G401 (cell line): ENCODE measurements around the gene SDK1. TPM values are rescaled to one million over a fixed set of nuclear protein-coding genes. Genes with fewer than 3 reads are reported as not detected.

Source experiments
- DNase-seq: peaks from one replicate; pipeline ENCODE4 v3.0.0-alpha.2; 2015; ENCODE audit warnings: low spot score
- in situ Hi-C: cut with HindIII; loops from 2 replicates; pipeline ENCODE4 v1.10.0; 2016; ENCODE audit warnings: low sequenced_read_pairs, mixed read lengths
- total RNA-seq: library from RNA; depleted of rRNA; stranded (reverse); fragments of >200 nt; shearing (Covaris generic); gene quantifications from 2 replicates; pipeline ENCODE4 v1.2.3, GENCODE V29; 2014

Gene SDK1
- total RNA-seq, 1 experiment from 2014 or later = not detected

DNA sequence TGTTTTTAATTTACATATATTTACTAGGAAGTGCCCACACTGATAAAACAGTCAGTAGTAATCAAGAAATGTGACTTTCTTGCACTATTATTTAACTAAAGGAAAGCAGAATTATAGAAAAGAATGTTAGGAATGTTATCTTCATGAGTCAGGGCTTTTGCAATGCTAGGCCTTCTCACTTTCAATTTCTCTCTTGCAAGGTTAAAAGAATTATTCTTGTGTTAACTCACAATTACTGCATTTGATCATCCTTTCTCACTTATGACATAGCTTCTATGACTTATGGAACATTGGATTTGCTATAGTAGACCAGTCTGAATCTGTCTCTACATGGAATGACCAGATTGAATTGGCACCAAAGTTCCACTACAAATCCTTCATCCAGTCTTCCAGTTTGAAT is 192.4 kb downstream of the SDK1 start:
- no peak for DNase-seq
- in situ Hi-C loops = no loop called here

DNA sequence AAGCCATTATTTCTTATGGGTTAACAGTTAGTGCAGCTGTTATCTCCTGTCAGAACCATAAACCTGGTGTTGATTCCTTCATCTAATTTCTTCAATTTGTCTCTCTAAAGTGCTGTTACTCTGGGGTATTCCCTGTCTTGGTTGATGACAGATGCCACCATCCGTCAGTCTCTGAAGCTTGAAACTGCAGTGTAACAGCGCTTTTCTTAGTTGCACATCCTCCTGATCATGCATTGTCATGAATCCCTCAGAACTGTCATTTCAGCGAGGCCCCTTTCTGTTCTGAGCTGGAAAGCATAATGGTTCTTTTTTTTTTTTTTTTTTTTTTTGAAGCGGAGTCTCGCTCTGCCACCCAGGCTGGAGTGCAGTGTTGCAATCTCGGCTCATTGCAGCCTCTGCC is 193.9 kb downstream of the SDK1 start:
- in situ Hi-C loops = no loop called here
- no peak for DNase-seq

DNA sequence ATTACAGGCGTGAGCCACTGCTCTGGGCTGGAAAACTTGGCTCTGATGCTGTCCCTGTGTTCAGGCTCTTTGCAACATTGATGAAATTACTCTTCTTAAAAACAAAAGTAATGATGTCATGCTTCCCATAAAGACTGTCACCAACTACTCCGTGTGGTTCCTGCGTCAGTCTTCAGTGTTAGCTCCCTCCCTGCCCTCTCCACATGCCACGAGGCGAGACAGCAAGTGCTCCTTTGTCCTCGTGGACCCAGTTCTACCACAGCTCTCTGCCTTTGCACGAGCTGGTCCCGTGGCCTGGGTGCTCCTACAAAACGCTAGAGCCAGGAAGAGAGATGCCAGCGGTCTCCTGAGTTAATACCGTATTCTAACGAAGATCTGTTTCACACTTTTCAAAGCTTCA is 194.5 kb downstream of the SDK1 start:
- in situ Hi-C loops = no loop called here

DNA sequence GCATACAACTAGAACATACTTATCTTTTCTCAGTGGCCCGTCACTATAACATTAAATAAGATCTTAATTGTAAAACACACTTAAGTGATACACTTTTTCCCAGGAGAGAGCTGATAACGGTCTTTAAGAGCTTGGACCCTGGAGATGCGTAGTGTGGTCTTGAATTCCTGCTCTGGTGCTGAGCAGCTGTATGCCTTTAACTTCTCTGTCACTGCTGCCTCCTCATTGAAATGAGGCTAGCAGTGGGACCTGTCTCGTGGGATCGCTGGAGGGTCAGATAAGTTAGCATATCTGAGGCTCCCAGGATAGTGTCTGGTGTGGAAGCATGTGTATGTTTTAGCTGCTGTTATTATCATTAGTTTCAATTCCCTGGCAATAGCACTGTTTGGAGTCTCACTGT is 194.9 kb downstream of the SDK1 start:
- DNase-seq = no peak
- in situ Hi-C loops = no loop called here

More for the DNA sequence above, 194.5 kb downstream of the SDK1 start:
- no peak for DNase-seq

DNA sequence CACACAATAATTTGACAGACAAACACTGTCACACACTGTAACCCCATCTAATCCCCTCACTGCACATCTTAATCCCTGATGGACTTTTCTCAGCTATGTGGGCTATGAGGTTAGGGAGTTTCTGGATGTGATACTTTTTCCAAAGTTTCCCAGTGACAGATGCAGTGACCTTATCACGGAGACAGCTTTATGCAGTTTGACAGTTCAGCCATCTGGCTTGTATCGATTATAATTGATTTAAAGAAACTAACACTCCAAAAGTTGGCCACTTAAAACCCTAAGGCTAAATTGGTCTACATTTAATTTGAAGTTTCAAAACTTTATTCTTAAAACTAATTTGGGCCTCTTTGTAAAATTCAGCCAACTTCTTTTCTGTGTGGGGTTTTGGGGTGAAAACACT is 196.7 kb downstream of the SDK1 start:
- no peak for DNase-seq
- in situ Hi-C loops = no loop called here

DNA sequence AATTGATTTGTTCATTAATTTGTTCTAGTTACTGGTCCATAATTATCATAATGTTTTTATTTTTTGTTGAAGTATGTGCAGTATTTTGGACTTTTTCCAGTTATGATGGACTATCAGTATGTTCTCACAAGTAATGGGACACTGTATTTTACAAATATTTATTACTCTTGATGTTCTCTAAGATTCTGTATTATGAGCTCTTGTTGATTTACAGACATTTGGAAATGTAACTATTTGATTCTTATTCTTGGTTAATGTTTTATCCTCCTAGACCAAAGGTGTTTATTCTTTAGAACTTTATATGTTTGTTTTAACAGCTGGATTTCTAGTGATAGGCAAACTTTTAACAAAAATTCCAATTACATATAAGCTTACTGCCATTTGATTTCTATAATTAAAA is 200.6 kb downstream of the SDK1 start:
- in situ Hi-C loops = no loop called here

DNA sequence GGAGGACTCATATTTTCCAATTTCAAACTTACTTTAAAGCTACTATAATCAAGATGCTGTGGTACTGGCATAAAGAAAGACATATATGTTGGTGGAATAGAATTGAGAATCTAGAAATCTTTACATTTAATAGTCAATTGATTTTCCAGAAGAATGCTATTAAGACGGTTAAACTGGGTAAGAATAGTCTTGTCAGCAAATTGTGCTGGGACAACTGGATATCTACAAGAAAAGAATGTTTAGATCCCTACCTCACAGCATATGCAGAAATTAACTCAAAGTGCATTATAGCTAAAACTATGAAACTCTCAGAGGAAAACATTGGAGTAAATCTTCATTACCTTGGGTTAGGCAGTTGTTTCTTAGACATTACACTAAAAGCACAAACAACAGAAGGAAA is 203.3 kb downstream of the SDK1 start:
- in situ Hi-C loops = no loop called here
- DNase-seq = no peak

More for the DNA sequence above, 200.6 kb downstream of the SDK1 start:
- DNase-seq = no peak

DNA sequence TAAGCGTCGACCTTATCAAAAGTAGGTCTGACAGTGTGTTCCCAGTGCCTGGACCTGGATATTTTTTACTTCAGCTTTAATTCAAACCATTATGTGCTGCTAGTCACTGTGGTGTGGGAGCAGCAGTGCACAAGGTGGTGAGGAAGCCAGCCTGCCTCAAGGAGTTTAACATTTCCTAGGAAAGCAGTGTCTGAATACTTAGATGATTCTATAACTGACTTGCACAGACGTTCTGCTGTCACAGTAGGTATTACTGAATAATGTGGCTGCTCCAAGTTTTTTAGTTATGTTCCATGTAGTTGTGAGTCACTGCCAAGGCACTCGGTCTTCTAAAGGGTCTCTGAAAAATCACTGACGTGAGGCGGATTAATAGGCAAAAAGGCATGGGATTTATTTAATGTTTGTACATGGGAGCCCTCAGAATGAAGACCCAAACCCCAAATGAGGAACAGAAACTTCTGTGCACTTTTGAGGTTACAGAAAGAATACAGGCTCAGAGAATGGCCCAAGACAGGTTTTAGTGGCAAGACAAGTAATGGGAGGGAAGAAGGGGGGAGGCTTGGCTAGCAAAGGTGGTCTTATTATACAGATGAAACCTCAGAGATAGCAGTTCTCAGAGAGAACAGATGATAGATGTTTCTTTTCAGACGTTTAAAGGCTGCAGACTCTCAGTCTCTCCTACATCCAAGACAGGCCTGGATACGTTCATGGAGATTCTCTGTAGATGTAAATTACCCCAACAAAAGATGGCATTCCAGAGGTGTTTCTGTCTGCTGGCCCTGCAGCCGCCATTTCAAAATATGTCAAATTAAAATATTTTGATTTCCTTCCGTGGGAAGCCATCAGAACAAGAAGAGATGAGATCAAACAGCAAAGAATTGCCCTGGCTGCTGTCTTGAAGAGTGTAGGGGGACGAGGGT is 209.3 kb downstream of the SDK1 start:
- no peak for DNase-seq
- in situ Hi-C loops = no loop called here

DNA sequence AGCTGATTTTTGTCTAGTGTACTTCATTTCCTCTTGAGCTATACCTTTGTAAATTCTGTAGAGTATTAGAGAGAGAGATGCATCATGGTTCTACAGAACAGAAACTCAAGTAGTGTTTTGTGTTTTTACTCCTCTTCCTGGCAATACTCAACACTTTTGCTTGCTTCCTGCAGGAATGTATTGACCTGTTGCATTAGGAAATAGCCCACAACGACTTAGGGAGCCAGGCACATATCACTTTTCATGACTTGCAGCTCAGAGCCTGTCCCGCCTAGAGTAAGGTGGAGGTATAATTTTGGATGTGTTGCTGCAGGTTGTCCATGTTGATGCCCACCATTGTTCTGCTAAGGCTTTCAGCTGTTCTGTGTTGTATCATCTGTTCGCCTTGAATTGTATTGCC is 216.3 kb downstream of the SDK1 start:
- in situ Hi-C loops = no loop called here
- DNase-seq = no peak

DNA sequence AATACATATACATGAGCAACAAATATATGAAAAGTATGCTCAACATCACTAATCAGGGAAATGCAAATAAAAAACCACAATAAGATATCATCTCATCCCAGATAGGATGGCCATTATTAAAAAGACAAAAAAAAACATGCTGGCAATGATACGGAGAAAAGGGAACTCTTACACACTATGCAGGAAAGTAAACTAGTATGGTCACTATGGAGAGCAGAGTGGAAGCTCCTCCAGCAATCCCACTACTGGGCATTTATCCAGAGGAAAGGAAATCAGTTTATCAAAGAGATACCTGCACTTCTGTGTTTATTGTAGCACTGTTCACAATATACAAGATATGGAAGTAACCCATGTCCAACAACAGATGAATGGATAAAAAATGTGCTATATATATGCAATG is 217.5 kb downstream of the SDK1 start:
- DNase-seq = no peak
- in situ Hi-C loops = no loop called here

DNA sequence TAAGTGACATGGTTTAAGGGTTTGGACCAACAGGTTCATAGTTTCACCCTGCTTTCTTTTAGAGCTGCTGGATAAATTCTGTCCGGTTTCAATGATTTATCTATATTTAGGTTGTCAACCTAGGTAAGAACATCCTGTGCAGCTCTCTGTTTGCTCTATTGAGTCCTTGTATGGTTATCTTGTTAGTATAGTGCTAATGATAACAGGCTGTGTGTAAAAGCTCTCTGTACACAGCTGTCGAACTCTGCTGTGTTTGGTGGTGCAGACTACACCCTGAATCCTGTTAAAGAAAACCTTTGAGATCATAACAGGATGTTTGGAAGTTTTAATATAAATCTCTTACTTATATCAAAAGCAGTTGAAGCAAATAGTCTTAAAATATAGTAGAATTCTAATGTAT is 219.2 kb downstream of the SDK1 start:
- no peak for DNase-seq
- in situ Hi-C loops = no loop called here

DNA sequence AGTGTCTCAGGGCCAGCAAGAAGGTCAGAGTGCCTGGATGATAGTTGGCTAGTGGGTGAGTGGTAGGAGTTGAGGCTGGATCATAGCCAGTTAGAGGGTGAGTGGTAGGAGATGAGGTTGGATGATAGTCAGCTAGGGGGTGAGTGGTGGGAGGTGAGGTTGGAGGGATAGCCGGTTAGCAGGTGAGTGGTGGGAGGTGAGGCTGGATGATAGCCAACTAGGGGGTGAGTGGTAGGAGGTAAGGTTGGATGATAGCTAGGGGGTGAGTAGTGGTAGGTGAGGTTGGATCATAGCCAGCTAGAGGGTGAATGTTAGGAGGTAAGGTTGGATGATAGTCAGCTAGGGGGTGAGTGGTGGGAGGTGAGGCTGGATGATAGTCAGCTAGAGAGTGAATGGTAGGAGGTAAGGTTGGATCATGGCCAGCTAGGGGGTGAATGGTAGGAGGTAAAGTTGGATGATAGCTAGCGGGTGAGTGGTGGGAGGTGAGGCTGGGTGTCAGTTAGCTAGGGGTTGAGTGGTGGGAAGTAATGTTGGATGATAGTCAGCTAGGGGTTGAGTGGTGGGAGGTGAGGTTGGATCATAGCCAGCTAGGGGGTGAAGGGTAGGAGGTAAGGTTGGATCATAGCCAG is 226.6 kb downstream of the SDK1 start:
- no peak for DNase-seq
- in situ Hi-C loops = no loop called here

DNA sequence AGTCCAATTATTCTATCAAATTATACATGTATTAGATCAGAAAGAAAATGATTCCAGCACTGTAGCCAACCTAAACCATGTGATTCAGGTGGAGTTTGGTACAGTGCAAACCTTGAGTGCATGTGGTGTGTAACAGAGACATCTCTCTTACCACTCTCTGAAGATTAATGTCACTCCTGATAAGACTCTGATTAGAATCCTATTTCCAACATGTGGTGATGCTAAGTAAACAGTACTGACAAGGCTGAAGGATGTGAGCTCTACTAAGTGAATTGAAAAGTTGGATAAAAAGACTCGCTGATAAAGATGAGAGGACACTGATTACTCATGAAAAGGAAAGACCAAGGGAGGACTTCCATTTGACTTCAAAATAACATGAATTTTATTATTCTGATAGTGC is 232.0 kb downstream of the SDK1 start:
- no peak for DNase-seq
- in situ Hi-C loops = no loop called here

DNA sequence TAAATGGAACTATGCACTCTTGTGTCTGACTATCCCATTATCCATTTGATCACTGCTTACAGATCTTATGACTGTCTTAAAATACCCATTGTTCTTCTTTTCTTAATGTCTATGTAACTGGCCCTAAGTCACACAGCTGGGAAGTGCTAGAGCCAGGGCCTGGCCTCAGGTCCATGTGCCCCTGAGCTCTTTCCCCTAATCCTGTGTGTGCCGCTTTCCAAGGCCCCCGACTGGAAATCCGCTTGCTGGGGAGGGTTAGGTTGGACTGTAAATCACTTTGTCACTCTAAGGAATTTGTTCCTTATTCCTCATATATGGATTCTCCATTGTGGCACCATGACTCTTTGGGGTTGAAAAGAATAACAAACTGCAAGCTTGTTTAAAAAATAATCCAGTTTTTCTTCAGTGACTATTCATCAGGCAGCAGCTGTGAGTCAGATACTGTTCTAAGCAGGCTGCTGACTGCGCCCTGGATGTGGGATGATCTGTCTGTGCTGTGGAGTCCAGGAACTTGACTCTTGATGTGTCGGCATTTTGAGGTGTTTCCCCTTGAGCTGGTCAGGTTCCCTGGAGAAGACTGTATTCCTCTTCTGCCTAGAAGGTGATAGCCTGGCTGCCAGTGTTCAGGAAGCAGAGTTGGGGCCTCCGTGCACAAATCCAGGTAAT is 236.3 kb downstream of the SDK1 start:
- in situ Hi-C loops = no loop called here
- no peak for DNase-seq

DNA sequence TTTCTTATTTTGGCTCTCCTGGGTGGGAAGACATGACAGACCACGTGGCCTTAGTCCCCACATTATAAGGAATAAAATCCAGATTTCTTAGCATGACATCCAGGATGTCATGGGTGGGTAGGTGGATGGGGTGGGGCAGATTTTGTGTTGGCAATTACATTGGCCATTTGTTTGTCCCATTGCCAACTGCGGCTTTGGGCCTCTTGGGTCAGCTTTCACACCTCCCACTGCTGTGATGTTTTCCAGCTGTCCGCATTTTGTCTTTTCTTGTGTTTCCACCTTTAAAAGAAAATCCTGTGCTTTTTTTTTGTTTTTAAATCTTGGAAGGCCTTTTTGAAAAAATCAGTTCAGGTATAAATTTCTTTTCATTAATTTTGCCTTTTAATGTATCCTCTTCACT is 237.0 kb downstream of the SDK1 start:
- in situ Hi-C loops = no loop called here
- no peak for DNase-seq

DNA sequence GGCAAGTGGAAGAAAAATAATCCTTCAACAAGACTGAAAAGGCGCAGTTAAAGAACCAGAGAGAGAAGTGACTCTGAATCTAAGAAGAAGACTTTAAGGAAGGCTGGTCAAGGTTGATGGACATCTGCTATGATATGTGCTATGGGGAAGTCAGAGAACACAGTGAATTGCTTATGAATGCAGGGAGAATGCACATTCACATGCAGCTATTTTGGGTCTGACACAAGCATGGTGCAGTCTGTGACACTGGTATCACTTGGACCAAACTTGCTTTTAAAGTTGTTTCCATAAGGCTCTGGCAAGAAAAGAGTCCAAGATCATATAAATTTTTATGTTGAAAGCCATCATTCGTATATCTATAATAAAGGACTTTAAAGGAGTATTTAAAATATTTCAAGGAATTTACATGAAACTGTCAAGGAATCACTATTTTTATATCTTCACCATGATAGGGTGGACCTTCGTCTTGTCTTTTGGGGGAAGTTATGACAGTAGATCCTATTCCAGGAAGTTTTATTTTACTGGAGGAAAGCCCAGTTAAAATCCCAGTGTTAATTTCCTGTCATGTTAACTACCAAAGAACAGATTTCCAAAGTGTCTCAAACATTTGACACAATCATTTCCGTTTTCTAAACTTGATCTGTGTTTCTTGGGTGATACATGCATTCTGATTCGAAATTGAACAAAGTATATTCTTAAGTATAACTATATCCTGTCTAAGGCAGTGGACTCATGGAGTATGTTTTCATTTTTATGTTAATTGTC is 239.6 kb downstream of the SDK1 start:
- in situ Hi-C loops = no loop called here

DNA sequence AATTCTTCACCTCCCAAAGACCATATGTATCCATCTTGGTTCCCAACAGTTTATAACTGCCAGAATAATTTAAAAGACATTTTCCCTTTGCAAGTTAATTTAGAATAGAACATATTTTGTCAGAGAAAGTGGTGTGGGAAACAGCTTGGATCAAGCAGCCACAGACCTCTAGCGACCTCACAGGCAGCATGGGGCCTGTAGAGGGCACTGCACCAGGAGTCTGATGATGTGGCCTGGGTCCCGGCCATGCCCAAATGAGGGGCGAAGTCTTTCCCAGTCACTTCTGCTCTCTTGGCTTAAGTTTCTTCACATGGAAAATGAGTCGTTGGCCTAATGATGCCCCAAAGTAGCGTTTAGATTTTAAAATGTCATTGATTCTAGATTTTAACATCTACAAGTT is 243.2 kb downstream of the SDK1 start:
- in situ Hi-C loops = no loop called here
- no peak for DNase-seq

More for the DNA sequence above, 239.6 kb downstream of the SDK1 start:
- DNase-seq = no peak

DNA sequence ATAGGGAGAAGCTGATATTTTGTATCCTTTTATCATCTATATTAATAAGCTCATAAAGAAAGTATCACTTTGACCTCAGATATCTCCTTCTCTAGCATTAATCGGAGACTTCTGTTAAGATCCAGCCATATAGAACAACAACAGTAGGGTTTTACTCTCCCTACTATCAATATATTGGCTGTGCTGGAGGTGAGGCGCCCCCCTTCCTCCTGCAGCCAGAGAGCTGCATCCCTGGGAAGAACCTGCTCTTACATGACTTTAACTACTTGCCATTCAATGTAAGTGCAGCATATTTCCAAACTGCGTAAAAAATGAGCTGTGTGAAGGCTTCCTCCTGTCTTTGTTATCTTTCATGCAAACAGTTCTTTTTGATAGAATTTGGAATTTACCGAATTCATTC is 247.8 kb downstream of the SDK1 start:
- no peak for DNase-seq
- in situ Hi-C loops = no loop called here

DNA sequence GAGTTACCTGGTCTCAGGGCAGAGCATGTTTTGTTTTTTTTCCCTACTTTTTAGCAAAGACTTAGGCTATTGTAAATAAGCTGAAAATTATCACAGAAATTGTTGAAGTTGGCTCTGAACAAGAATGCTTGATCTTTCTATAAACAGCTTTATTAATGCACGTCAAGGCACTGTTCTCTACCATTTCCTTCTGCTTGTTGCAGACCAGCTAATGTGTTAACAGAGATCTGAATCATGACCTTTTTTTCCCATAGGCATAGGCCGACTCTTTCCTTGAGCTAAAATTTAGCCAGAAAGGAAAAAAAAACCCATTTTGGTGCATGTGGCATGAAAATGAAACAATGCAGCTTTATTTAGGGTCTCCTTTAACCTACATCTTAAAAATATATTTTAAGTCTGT is 248.5 kb downstream of the SDK1 start:
- DNase-seq = no peak

DNA sequence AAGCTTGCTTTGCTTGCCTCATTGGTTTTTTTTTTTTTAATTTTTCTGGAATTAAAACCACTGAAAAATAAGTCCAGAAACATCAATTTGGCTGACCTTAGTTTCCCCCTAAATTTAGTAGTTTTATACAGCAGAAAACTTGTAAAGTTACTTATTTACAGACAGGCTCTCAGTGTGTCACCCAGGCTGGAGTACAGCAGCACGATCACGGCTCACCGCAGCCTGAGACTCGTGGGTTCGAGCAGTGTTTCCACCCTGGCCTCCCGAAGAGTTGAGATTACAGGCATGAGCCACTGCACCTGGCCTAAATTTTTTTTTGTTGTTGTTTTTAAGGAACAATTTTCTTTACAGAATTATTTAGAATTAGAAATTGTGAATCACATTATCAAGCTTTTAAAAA is 250.5 kb downstream of the SDK1 start:
- in situ Hi-C loops = no loop called here
- no peak for DNase-seq

More for the DNA sequence above, 248.5 kb downstream of the SDK1 start:
- in situ Hi-C loops = no loop called here
